NCI-H446 treated with DMSO at 0.1 percent for 48 hours (cell line): ENCODE measurements around the gene ERCC4.

Source experiments
- DNase-seq: peaks from one replicate; lab custom pipeline; 2025; lab: John Stamatoyannopoulos, UW

Gene ERCC4

DNA sequence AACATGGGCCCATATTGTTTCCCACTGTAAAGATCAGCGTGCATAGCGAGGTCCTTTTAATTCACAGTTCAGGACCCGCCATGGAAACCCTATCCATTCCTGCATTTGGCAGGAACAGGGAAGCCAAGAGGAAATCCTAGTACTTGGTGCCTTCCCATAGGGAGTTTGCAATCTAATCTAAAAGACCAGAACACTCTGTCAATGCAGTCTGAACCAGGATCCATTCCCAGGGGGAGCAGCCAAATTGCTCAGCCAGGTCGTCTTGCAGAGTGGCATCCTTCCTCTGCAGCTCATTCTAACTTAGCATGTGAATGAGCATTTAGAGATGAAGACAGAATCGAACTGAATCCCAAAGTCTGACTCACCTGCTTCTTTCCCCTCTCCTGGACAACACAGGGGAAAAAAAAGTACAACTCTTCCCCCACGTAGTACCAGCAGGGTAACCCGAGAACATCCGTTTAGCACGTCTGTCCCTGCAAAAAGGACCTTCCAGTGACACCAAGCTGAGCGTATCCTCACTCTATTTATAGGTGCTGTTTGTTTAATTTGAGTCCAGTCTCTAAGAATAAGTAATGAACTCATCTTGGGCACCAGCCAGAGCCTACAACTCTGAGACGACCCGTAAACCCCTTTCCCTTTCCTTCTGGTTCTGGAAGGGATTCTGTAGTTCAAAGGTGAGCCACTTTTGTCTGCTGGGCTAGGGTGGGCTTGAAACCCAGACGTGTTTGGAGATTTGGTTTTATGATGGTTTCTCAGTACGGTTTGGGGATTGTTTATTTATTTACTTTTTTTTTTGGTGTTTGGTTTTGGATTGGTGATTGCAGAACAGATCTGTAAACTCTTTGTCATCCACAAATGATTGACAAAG is 74.5 kb downstream of the ERCC4 start:
- DNase-seq: no peak

DNA sequence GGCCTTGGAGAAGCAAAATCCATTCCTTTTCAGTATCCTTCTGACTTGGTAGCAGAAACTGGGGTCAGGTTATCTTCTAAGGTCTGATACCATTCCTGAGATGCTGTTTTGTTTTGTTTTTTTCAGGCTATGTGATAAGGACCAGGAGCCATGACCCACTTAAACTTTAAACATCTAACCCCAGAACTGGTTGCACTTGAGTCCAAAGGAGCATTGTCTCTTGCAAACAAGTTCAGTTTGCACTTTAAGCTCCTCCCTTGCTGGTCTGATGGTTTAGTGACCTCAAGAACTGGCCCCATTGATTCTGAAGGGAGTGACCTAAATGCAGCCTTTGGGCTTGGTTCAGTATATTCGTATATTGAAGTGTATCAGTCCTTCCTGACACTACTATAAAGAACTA is 75.2 kb downstream of the ERCC4 start:
- no peak for DNase-seq

DNA sequence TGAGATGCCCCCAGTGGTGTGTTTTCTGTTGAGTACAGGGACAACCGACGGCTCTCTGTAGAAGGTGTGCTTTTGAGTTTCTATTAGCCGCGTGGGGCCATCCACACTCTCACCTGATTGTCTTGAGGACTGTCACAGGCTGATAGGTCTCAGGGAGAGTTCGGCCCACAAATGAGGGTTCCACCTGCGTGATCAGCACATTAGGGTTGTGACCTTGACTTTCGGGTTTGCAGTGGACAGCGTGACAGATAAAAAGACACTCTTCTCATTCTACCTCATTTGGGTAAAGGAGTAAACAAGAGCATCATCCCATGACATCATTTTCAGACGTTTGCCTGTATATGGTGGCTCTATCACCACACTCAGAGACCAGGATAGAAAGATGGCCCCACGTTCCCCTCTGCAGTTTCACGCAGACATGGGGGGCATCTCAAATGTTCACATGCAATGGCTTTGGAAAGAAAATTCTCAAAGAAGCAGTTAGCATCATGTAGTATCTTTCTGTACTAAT is 76.9 kb downstream of the ERCC4 start:
- DNase-seq: no peak

DNA sequence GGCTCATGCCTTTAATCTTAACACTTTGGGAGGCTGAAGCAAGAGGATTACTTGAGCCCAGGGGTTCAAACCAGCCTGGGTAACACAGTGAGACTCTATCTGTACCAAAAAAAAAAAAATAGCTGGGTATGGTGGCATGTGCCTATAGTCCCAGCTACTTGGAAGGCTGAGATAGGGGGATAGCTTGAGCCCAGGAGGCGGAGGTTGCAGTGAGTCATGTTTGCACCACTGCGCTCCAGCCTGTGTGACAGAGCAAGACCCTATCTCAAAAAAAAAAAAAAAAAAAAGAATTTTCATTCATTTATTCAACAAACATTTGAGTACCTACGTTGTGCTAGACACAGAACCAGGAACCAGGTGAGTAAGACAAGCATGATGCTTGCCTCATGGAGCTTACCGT is 77.6 kb downstream of the ERCC4 start:
- no peak for DNase-seq

DNA sequence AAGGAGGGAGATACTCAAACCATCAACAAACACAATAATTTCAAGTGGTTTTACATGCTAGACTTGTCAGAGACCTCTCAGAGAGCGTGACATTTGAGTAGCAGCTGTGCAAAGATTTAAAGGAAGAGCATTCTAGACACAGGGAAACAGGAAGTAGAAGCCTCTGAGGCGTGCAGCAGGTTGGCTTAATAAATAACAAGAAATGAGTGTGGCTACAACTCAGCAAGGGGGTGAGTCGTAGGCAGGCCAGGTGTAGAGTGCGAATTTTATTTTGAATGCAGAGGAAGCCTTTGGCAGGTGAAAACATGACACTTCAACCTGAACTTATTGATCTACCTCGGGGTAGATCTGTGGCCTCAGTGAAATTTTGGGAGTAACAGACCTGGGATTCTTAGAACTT is 78.0 kb downstream of the ERCC4 start:
- no peak for DNase-seq

DNA sequence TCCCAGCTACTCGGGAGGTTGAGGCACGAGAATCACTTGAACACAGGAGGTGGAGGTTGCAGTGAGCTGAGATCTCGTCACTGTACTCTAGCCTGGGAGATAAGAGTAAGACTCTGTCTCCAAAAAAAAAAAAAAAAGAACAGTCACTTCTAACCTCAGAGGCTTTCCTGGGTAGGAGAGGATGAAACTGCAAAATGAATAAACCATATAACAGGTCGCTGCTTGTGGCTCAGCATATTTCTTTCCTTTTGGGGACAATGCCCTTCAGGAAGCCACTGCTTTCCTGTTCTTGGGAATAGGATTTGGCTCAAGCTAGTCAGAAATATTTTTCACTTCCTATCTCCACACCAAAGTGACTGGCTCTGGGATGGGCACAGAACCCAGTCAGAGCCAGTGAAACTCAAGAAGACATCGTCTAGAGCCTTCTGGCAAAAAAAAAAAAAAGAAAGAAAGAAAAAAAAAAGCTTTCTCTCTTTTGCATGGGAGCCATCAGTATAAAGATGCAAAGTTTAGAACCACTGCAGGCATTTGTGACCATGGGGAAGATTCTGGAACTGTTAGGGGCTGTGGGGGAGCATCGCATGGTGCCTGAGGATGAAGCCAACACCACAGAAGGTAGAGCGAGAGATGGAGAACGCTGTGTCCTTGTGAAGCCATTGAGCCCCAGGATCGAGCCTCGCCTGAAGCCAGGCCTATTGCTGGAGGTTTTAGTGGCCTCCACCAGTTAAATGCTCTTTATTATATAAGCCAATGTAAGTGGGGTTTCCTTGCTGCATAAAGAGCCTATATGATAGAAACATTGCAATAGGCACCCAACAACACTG is 79.3 kb downstream of the ERCC4 start:
- no peak for DNase-seq

DNA sequence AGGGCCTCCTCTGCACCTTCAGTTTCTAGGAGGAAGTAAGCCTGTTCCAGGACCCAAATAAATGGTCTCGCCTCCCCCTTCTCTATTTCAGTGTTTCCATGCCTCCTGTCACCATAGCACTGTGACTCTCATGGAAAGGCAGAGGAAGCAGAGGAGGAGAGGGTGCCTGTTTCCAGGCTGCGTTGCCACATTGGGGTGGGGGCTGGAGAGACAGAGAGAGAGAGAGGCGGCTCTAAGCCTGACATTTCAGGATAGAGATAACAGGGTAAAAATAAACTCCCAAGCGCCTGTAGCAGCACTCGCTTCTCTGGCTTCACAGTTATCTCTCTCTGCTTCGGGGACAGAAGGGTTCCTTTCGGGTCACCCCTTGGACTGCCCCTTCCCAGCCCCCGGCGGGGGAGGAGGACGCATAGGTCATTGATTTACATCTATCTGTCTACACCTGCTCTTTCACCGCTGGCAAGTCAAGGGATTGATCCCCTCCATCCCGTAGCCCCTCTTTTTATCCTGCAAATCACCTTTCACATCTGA is 80.0 kb downstream of the ERCC4 start:
- DNase-seq: no peak

DNA sequence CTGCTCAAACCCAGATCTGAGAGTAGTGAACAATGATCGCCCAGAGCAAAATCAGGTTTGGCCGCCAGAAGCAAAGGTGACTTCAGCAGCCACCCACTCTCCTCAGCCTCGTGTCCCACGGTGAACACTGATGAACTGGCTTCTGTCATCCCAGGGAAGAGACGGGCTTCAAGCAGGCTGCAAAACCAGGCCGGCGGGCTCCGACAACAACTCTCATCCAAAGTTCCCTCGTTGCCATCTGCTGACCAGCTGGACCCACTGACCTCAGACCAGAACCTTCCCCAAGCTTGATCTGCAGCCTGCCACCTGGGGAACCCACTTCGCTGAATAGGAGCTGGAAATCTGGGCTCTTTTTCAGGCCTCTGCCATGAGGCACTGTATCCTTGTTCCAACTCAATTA is 81.6 kb downstream of the ERCC4 start:
- no peak for DNase-seq
